Measurements from ENCODE around the gene STAMBPL1.

Gene STAMBPL1

DNA sequence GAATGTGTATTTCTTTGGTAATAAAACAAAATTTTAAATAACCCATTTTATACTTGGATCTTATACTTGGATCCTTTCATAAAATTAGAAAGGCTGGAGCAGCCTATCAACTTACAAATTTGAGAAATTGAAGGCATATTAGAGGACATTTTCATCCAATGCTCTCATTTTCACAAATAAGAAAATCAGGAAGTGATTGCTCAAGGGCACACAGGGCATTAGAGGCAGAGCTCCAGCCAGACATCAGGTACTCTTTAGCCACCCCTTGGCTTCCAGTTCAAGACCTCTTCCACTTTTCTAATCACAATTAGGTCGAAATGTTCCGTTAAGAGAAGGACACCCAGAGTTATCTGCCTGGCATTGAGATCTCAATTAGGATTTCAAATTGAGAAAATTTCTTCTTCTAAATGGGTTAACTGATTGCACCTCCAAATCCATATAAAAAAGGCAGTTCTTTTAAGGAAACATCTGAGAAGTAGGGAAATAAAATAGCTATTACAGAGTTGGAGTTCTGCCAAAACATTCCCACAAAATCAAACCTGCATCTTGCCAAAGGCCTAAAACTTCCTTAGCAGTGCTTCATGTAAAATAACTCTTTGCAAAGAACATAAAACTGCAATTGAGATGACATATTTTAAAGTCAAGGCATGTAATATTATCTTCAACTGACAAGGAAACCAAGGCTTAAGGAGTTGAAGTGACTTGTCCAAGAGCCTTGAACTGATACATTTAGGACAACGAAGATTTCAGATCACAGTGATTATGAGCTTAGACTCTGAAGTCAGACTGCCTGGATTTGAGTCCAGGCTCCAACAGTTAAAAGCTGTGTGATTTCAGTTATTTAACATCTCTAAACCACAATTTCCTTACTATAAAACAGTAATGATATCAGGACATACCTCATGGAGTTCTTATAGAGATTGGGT lies 70.1 kb downstream of the STAMBPL1 start:
- H3K4me3 ChIP-seq (replicated peaks; ENCODE audit: low read depth, low read length): no peak overlapping the region
- no peak for DNase-seq (ENCODE audit: extremely low read depth, low read depth)
- TF ChIP-seq, protein P1, sequence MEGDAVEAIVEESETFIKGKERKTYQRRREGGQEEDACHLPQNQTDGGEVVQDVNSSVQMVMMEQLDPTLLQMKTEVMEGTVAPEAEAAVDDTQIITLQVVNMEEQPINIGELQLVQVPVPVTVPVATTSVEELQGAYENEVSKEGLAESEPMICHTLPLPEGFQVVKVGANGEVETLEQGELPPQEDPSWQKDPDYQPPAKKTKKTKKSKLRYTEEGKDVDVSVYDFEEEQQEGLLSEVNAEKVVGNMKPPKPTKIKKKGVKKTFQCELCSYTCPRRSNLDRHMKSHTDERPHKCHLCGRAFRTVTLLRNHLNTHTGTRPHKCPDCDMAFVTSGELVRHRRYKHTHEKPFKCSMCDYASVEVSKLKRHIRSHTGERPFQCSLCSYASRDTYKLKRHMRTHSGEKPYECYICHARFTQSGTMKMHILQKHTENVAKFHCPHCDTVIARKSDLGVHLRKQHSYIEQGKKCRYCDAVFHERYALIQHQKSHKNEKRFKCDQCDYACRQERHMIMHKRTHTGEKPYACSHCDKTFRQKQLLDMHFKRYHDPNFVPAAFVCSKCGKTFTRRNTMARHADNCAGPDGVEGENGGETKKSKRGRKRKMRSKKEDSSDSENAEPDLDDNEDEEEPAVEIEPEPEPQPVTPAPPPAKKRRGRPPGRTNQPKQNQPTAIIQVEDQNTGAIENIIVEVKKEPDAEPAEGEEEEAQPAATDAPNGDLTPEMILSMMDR (IDR thresholded peaks at IDR 0.05; ENCODE audit: low read depth, low read length, missing control alignments): no peak

DNA sequence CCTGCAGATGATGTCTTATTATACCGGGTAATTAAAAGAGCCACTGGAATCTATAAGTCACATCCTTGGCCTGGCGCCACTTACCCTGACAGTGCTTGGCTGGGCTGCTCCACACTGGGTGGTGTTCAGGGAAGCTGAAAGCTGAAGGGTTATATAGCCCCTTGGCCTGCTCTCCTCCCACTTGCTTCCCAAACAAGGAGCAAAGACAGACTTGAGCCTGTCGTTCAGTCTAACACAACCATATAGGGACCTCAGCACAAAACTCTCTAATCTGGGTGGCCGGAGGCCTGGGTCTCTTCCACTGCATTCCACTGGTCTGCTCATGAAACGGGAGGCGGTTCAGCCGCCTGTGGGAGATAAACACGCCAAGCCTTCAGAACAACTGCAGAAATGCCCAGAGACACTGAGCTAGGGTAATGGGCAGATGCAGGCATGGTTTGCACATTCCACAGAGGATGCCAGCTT lies 72.6 kb downstream of the STAMBPL1 start, which contains the start of gene ACTA2:
ACTA2 (minus strand) TSS at position 127 of the 465 bp plus-strand sequence. CDS start 3,843 bp downstream, outside the sequence.
- TF ChIP-seq, protein P1 (IDR thresholded peaks at IDR 0.05; ENCODE audit: low read depth, low read length, missing control alignments): no peak
- no peak for DNase-seq (ENCODE audit: extremely low read depth, low read depth)
- H3K4me3 ChIP-seq (replicated peaks; ENCODE audit: low read depth, low read length): no peak within 1 kb of the TSS

DNA sequence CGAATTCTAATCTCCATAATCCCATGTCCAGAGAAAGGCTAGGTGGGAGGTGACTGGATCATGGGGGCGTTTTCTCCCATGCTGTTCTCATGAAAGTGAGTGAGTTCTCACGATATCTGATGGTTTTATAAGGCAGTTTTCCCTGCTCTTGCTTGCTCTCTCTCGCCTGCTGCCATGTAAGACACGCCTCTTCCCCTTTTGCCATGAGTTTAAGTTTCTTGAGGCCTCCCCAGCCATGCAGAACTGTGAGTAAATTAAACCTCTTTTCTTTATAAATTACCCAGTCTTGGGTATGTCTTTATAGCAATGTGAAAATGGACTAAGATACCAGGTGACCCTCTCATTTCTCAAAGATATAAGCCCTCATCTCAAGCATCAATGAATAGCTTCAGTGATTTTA lies 73.6 kb downstream of the STAMBPL1 start:
- TF ChIP-seq, protein P1 (IDR thresholded peaks at IDR 0.05; ENCODE audit: low read depth, low read length, missing control alignments): no peak
- H3K4me3 ChIP-seq (replicated peaks; ENCODE audit: low read depth, low read length): no peak overlapping the region
- no peak for DNase-seq (ENCODE audit: extremely low read depth, low read depth)

DNA sequence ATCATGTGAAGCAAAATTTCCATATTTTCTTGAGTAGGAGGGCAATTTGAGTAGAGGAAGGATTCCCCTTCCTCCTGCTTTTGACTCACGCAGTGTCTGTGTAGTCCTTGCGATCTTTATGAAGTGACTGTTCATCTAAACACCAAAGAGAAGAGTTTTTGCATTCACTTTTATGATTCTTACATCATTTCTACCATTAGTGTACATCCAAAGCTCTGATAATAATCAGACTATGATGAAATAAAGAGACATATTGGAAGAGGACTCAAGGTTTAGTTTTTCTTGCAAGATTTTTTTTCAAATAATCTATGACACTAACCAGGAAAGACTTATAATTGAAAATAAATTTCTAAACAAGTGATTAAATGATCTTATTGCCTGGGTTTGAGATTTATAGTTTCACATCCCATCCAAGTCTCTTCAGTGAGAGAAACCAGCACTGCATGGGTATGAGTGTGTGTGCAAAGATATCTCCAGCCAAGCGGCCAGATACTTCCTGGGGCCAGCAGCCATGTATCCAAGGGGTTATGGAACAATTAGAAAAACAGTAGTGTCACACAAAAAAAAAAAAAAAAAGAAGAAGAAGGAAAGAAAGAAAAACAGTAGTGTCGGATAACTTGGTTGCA lies 74.5 kb downstream of the STAMBPL1 start:
- TF ChIP-seq, protein P1 (IDR thresholded peaks at IDR 0.05; ENCODE audit: low read depth, low read length, missing control alignments): no peak
- no peak for DNase-seq (ENCODE audit: extremely low read depth, low read depth)

DNA sequence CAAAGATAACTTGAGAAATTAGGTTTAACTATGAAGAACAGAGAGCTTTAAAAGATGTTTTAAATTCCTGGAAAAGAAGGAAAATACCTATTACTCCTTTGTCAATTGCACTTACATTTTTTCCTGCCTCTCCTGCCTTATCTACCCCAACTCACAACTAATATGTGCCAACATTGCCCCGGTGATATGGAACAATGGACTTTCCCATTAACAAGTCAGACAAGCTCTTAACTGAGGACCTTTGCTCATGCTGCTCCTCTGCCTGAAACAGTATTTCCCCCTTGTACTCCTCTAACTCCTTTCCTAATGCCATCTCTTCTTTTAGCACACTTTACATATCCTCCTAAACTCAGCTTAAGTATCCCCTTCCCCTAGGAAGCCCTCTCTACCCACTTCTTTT lies 77.3 kb downstream of the STAMBPL1 start:
- H3K4me3 ChIP-seq (replicated peaks; ENCODE audit: low read depth, low read length): no peak overlapping the region
- TF ChIP-seq, protein P1 (IDR thresholded peaks at IDR 0.05; ENCODE audit: low read depth, low read length, missing control alignments): no peak
- no peak for DNase-seq (ENCODE audit: extremely low read depth, low read depth)

More for the DNA sequence above, 74.5 kb downstream of the STAMBPL1 start:
- no peak overlapping the region for H3K4me3 ChIP-seq (replicated peaks; ENCODE audit: low read depth, low read length)

DNA sequence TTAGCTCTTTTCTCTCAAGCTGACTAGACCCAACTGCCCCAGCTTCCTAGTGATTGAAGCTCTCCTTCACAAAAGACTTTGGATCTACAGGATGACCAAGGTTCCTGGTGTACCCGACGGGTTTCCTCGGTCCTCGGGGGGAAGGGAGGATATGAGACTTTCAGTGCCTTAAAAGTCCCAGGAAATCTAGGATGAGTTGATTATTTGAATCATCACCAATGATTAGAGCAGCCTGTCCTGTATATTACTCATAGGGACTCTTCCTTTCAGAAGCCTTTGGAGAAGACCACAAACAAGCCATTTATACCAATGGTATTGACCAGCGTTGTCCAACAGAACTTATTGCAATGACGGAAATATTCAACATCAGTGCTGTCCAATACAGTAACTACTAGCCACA lies 78.7 kb downstream of the STAMBPL1 start:
- H3K4me3 ChIP-seq (replicated peaks; ENCODE audit: low read depth, low read length): no peak overlapping the region
- TF ChIP-seq, protein P1 (IDR thresholded peaks at IDR 0.05; ENCODE audit: low read depth, low read length, missing control alignments): no peak
- no peak for DNase-seq (ENCODE audit: extremely low read depth, low read depth)

All from HFF-Myc (cell line).